Superior temporal gyrus (tissue), 1 donor: Measurements from ENCODE around the gene PTGDR.

ENCODE experiments used
- DNase-seq: peaks from one replicate; pipeline ENCODE4 v3.0.0-alpha.2; 2016; ENCODE audit errors: extremely low spot score

Gene PTGDR

GRCh38 chr14:52267501-52268278, at the start of gene PTGDR:
TSS of gene PTGDR (plus strand) at chr14:52267698. CDS start at chr14:52267815, 117 bp downstream.
- no peak for DNase-seq

- DNase-seq: no peak
Observed at GRCh38 chr14:52219488-52220084, 47.9 kb upstream of the PTGDR start.

GRCh38 chr14:52220924-52221811, 46.3 kb upstream of the PTGDR start:
- DNase-seq: no peak

GRCh38 chr14:52222901-52223300, 44.6 kb upstream of the PTGDR start:
- no peak for DNase-seq

GRCh38 chr14:52227619-52228222, 39.8 kb upstream of the PTGDR start:
- DNase-seq: no peak

- DNase-seq: no peak
Observed at GRCh38 chr14:52233693-52234092, 33.8 kb upstream of the PTGDR start.

- no peak for DNase-seq
Observed at GRCh38 chr14:52235434-52235833, 32.1 kb upstream of the PTGDR start.

- no peak for DNase-seq
Observed at GRCh38 chr14:52235866-52236510, 31.5 kb upstream of the PTGDR start.

GRCh38 chr14:52238682-52239081, 28.8 kb upstream of the PTGDR start:
- no peak for DNase-seq

GRCh38 chr14:52240623-52241022, 26.9 kb upstream of the PTGDR start:
- DNase-seq: no peak

GRCh38 chr14:52241087-52241793, 26.3 kb upstream of the PTGDR start:
- DNase-seq: no peak

- DNase-seq: no peak
Observed at GRCh38 chr14:52244328-52244727, 23.2 kb upstream of the PTGDR start.

GRCh38 chr14:52244997-52245396, 22.5 kb upstream of the PTGDR start:
- no peak for DNase-seq

GRCh38 chr14:52248057-52248456, 19.4 kb upstream of the PTGDR start:
- no peak for DNase-seq

- no peak for DNase-seq
Observed at GRCh38 chr14:52251724-52252123, 15.8 kb upstream of the PTGDR start.

GRCh38 chr14:52253503-52253902, 14.0 kb upstream of the PTGDR start:
- DNase-seq: no peak

GRCh38 chr14:52254086-52254485, 13.4 kb upstream of the PTGDR start:
- DNase-seq: no peak

- no peak for DNase-seq
Observed at GRCh38 chr14:52258783-52259182, 8.7 kb upstream of the PTGDR start.

GRCh38 chr14:52259434-52259833, 8.1 kb upstream of the PTGDR start:
- no peak for DNase-seq

GRCh38 chr14:52262600-52262999, 4.9 kb upstream of the PTGDR start:
- DNase-seq: no peak

GRCh38 chr14:52263190-52263589, 4.3 kb upstream of the PTGDR start:
- no peak for DNase-seq
